Measurements from ENCODE around the gene LHX4.

LHX4 gene

DNA sequence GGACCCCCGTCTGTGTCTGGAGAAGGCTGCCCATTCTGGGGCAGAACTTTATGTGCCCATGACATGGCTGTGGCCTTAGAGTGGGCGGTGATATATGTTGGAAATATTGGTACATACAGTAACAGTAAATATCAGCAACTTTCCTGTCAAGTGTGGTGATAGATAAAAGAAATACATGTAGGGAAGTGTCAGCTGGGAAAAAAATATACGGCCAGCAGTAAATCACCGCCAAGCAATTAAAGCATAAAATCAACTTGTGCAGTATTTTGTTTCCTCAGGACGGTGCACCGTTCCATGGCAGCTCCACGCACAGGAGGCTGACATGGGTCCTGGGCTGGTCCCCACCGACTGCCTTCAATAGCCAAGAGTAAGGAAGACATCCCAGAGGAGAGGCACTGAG, 27.4 kb downstream of the LHX4 start:
- DNase-seq (ENCODE audit: low read depth), result no peak

- no peak for DNase-seq (ENCODE audit: low read depth)
Observed at GRCh38 chr1:180258290-180258689, 28.2 kb downstream of the LHX4 start.

DNA sequence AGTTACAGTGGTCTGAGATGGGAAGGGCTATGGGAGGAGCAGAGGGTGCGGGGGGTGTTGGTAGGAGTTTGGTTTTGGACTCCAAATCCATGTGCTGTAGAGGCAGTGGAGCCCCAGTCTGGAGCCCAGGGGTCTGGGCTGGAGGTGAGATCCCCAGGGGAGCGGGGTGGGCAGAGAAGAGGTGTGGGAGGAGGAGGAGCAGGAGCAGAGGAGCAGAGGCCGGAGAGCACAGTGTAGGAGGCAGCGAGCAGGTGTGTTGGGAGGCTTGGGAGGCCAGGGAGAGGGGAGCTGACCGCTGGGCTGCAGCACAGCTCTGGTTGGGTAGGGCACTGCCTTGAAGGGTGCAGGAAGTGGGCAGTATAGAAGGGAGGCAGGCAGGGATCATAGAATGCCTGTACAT, 28.9 kb downstream of the LHX4 start:
- no peak for DNase-seq (ENCODE audit: low read depth)

GRCh38 chr1:180259431-180260338, 29.6 kb downstream of the LHX4 start:
- no peak for DNase-seq (ENCODE audit: low read depth)

GRCh38 chr1:180260541-180260940, 30.5 kb downstream of the LHX4 start:
- no peak for DNase-seq (ENCODE audit: low read depth)

DNA sequence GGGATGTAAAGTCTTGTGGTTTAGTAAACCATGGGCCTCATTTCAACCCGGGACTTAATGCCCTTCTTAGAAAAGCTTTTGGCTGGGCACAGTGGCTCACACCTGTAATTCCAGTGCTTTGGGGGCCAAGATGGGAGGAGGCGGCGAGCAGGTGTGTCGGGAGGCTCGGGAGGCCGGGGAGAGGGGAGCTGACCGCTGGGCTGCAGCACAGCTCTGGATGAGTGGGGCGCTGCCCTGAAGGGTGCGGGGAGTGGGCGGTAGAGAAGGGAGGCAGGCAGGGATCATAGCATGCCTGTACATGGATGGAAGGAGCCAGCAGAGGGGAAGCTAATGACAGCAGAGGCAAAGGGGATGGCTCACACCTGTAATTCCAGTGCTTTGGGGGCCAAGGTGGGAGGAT, 31.0 kb downstream of the LHX4 start:
- no peak for DNase-seq (ENCODE audit: low read depth)

- DNase-seq (ENCODE audit: low read depth), result no peak
Observed at GRCh38 chr1:180261524-180262155, 31.6 kb downstream of the LHX4 start.

DNA sequence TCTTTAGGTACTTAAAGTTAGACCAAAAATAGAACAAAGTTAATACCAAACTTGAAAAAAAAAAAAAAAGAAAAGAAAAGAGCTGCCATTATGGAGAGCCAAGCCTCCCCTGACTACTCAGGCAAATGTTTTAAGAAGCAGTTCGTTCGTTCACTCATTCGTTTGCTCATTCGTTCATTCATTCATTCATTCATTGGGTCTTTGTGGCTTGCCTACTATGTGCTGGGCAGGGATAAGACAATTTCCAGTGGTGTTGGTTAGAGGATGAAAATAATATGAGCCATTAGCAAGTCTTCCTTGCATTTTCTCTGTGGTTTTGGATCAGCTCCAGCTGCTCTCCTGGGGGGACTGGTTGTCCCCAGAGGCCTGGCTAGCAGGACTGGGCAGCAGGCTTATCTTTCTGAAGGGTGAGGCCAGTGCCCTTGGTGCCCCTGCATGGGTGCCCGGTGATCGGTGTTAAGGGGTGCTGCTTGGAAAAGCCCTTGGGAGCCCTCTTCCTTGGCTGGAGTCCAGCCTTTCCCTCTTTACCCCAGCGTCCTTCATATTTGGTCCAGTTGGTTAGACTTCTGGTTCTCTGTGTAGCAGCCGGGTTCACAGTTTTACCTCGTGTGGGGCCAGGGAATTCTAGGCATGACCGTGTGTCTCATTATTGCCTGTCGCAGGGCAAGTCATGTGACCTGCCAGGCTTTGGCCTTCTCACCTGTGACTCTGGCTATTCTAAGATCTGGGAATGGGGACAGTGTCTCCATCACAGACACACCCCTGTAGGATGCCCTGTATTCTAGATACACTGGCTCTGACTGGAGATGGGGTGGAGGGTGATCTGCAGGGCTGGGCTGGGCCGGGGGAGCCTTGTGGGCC, 32.8 kb downstream of the LHX4 start:
- DNase-seq (ENCODE audit: low read depth), result no peak

DNA sequence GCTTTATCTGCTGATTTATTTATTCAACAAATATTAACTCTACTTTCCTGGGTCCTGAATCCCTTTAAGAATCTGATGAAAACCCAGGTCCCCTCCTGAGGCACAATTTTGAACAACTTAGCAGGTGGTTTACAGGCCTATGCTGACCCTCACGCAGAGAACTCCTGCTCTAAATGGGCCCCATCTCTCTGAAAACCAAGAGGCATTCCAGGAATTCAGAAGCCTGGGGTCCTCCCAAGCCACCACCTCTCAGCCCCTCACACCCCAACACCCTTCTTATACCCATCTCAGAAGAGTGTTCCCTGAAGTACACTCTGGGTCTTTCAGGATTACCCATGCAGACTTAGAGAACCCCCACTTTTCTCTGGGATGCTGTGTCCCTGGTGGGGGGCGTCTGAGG, 34.5 kb downstream of the LHX4 start:
- no peak for DNase-seq (ENCODE audit: low read depth)

DNA sequence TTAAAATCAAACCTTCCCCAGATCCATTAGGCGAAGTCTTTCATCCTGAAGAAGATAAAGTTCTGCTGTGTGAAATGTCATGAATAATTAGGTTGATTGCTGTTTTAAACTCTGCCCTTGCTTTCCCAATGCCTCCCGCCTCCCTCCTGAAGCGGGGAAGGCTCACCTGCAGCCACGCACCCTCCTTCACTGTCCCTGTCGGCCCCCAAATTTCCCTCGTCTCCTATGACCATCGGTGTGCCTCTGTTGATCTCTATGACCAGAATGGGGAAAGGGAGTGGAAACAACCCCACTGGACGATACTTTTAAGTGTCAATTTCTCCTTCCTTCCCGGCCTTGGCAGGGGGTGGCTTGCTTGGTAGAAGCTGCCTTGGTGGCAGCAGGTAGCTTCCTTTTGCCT, 35.1 kb downstream of the LHX4 start:
- no peak for DNase-seq (ENCODE audit: low read depth)

- DNase-seq (ENCODE audit: low read depth), result no peak
Observed at GRCh38 chr1:180265871-180266270, 35.8 kb downstream of the LHX4 start.

GRCh38 chr1:180266275-180267210, 36.5 kb downstream of the LHX4 start:
- DNase-seq (ENCODE audit: low read depth), result no peak

GRCh38 chr1:180267211-180267561, 37.1 kb downstream of the LHX4 start:
- no peak for DNase-seq (ENCODE audit: low read depth)

DNA sequence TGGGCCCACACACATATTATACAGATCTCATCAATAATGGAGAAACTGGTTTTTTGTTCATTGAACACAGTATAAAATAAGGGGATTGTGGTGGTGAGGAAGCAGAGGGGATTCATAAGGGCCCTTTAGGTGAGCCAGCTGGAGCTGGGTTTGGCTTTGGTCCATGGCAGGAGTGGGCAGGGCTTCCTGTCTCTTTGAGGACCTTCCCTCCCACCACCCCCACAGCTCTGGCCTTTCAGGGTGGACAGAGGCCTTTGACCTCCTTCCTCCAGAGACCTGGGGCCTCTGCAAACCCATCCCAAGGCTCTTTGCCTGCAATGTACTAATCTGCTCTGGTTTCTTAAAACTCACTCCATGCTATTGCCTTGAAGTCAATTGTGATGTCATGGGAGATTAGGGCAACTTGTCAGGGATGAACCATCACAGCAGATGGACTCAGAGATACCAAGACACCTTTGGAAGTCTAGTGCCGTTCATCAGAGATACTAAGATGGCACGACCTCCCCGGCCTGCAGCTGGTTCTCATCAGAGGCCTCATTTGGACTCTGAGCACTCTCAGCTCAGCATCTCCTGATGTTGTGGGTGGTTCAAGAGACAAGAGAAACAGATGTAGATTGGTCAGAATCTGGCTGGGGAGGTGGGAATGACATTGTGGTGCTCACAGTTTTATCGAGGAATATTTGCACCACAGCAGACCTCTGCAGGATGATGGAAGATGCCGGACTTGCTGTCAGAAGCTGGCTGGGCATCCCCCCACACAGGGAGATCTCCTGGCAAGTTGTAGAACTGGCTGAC, 37.9 kb downstream of the LHX4 start:
- no peak for DNase-seq (ENCODE audit: low read depth)

- DNase-seq (ENCODE audit: low read depth), result no peak
Observed at GRCh38 chr1:180268556-180269075, 38.6 kb downstream of the LHX4 start.

DNA sequence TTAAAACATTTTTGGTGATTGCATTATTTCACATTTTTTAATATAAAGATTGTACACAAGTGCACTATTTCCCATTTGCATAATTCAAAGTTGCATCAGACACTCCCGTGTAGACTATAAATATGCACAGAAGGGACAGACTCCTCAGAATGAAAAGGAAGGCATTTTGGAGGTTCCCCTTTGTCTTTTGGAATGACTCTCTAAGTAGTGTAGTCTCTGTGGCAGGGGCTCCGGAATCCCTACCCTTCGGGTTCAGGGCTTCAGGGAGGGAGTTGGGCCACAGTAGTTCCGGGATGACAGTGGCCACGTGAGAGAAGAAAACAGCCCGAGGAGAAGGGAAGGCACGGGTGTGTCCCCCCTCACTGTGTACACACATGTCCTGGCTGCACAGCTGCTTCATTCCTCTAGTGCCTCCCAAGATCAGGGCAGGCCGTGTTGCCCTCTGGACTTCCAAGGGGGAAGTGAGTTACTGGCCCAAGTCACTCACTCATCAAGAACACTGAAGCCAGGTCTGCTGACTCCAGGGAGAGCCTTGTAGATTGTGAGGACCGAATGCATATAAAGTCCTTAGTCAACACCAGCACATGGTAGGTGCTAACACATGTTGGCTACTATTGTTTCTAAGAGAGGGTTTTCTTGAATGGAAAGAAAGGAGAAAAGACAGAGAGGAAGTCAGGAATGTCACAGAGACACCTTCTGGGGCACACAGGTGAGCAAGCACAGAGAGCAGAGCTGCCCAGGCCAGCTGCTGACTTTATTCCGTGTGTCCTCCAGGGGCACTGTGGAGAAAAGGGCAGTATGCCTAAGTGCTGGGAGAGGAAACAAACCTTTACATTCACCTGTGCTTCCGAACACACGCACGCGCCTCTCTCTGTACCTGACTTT, 39.8 kb downstream of the LHX4 start:
- DNase-seq (ENCODE audit: low read depth), result no peak

GRCh38 chr1:180270530-180271271, 40.6 kb downstream of the LHX4 start:
- no peak for DNase-seq (ENCODE audit: low read depth)
